CD4-positive, alpha-beta T cell treated with Interleukin-15 for 1 hour (primary cell): ENCODE results near the gene STK38L.

Experiments used
- DNase-seq: peaks from one replicate; pipeline ENCODE4 v3.0.0-alpha.2; 2020

Gene STK38L

DNA sequence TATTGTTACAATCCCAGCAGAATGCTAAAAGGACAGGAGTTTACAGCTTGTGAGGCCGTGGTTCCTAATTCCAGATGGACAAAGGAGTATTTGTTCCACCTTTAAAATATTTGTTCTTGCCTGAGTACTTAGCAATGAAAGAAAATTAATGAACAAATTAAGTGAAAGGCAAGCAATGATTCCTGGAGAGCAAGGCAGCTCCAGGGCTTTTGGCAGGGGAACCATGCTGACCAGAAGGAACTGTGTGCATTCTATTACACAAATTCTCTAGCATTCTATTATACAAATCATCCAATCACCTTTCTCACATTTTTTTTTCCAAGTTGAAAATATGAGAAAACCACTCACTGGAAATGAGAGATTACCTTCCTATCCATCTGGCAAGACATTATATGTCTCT is 86.8 kb downstream of the STK38L start:
- DNase-seq = no peak

DNA sequence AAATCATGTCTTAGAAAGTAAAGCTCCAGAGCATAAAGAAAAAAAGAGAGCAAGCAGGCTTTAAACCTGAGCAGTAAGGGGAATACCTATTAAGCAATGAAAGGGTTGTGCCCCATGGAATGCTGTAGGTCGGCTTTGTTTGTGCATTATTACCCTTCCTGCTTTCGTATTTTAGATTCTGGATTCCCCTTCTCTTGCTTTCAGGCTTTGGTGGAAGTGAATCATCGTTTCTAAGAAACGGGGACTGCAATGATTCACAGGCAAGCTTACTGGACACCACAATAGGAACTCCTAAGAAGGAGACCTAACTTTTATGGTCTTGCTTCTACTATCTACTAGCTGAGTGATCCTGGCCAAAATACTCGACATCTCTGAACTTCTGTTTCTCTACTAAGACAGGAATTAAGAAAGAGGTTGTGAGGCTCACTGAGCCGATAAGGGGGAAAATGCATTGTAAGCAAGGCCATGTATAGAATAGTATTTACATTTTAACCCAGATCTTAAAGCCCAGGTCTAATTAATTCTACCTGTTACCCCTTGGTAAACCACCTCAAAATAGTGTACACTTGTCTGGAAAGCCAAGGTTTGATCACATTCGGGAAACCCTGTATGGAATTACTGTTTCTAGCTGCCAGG is 87.3 kb downstream of the STK38L start:
- peak; percentile 18 for DNase-seq

DNA sequence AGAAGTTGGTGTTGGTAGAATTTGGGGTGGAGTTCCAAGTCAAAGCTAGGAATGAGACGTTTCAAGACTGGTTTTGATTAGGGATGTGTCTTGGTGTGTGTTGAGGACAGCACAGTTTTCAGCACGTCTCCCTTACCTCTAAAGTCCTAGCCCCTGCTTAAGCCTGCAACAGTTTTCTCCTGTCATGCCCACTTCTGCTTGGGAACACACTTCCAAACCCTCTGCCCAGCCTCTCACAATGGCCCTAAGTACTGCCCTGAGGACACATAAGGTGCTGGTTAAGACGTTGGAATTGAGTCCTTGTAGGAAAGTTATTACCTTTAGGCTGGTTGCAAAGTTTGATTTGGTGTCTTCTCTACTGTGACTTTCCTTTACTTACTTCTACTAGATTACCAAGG is 87.8 kb downstream of the STK38L start:
- DNase-seq = no peak

DNA sequence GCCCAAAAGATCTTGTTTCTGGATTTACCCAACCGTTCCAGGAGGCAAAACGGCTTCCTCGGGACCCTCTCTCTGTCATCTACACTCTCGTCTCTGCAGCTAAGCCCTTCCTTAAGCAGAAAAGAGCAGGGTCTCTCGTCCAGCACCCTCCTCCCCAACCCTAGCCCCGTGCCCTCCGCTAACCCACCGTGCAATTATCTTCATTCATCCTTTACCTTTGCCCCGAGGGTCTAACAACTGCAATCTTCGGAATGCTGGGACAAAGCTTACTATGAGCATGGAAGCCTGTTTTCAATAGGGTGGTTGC is 88.3 kb downstream of the STK38L start:
- no peak for DNase-seq

DNA sequence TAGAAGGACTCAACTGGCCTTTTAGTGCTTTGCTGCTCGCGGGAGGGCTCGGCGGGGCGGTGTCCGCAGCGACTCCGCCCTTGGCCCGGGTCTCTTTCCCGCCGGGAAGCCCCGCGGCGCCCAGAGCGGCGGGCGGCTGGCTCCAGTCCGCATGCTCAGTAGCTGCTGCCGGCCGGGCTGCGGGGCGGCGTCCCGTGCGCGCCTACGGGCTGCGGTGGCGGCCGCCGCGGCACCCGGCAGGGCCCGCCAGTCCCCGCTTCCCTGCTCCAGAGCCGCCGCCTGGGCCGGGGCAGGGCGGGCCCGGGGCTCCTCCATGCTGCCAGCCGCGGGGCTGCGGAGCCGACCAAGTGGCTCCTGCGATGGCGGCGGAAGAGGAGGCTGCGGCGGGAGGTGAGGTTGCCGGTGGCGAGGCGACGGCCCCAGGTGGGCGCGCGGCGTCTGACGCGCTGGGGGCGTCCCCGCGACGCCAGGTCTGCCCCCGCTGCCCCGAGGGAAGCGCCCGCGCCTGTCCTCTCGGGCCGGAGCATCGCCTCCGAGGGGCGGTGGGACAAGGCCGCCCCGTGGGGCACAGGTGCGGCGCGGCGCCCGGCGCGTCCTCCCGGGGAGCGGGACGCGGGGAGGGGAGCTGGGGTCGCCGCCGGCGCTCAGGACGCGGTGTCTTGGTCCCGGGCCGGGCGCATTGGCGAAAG is 88.8 kb downstream of the STK38L start, which contains the start of gene BMAL2:
Gene BMAL2, plus strand, starts transcription at position 123 of the 689 bp plus-strand sequence. Its CDS starts 237 bp downstream, at position 360.
- no peak for DNase-seq

DNA sequence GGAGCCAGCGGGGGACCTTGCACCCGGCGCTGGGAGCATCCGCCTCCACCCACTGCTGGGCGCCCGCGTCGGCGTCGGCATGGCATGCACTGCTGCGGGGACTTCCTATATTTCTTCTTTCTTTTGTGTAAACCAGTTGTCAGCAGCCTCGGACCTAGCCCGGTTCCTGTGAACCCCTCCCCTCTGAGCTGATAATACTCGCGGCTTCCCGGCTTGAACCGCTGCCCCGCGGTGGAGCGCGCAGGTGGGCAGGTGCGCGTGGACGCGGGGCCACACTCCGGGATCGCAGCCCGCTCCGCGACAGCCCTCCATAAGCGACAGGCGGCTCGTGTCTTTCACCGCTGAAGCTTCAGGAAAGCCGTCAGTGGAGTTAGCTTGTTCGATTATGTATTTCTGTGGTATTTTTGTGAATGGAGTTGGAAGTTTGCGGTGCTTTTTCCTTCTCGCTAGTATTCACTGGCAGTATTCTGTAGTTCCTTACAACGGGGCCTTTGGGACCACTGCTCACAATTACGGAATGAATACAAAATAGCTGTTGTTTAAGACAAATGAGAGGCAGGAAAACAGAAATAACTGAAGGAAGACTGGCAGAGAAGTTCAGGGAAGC is 89.4 kb downstream of the STK38L start:
- peak; percentile 51 for DNase-seq

DNA sequence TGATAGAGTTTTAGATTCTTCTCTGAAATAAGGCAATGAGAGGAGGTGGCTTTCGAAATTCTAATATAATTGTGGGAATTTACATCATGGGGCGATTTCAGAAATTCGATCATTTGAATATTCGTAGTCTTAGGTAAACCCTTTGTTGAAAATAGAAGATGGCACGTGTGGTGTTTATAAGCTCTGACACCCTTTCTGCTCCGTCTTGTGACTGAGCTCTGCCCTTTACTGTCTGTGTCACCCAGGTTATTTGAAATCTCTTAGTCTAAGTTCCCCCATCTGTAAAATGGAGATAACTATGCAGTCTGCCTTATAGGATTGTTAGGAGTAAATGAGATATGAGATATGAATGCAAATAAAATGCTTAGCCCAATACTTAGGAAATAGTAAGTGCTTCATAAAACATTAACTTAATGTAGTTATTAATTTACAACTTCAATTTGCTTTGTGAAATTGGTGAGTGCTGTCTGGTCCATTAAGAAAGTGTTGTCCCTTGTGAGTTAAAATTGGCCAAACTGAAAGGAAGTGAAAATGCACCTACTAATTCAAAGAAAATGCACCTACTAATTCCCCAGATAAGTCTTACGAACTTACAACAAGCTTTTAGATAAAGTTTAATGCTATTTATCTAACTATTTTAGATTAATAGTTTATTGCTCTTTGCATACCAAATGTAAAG is 90.1 kb downstream of the STK38L start:
- no peak for DNase-seq

DNA sequence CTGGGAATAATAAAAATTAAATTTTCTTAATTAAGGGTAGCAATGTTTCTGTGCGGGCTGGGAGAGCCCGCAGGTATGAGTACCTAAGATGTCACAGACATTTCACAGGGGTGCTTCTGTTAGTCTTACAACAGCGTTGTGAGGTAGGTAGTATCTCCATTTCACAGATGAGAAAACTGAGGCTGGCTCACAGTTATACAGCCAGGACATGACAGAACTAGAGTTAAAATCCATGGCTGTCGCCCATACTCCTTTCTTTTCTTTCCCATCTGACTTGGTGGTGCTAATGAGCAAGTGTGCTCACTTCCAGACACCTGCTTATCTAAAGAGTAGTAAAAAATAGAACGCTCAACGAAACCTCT is 90.6 kb downstream of the STK38L start:
- DNase-seq = no peak

DNA sequence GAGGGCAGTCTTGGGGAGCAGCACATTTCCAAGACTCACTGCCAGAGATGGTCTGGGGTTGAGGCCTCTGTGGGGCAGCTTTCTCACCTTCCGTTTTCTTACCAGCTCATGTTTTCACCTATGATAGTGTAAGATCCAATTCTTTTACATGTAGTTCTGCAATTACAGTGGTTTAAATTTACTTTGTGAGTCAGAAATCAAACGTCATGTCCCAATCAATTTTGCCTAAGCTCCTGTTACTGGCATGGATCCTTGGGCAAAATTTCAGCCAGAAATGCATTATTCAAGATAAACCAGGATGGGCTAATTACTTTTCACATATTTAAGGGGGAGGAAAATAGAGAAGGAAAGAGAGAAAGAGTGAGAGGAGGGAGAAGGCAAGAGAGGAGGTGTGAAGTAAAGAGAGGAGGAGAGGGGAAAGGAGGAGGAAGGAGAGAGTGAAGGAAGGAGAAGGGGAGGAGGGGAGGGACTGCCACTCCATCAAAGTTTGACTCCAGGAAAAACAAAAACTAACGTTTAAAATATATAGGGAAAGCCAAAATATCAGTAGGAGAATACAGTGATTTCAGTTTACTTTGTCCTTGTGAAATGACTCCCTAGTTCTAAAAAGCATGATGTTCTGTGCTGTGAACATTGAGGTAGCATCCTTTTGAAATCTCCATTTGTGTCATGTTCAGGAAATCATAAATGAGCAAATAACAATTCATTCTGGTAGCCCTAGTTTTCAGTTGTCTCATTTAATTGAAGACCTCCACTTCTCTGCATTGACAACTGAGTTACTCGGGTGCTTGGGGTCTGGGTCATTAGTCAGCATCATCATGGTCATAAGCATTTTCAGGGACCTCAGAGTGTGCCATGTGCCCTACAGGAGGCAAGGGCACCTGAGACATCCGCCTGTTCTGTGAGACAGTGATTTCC is 91.5 kb downstream of the STK38L start:
- no peak for DNase-seq

DNA sequence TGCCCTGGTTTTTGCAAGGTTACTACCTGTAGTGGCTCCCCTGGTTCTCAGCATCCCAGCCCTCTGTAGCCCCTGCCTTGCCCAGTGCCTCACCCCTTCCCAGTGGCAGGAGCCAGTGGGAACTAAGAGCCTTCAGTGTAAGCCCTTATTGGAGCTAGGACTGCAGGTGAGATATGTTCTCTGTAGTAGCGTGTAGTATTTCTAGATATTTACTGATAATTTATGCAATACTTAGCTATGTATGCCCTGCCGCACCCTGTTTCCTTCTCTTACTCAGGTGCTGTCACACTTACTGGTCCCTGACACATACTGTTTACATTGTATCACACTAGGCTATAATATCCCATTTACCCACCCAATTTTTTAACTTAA is 92.2 kb downstream of the STK38L start:
- no peak for DNase-seq

DNA sequence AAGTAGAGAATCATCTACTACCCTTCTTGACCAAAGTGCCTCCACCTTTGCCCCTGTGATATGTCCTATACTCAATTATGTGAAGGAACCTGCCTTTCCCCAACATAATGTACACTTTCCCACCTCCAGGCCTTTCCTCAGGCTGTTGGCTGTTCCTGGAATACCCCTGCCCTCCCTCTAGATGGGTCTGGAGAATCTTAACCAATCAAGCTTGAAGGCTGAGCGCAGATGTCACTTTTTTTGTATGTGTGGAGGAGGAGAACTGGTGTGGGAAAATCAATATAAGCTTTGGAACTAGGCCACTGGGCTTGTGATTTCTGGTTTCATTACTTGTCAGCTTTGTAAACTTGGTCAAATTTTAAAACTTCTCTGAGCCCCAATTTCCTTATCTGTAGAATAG is 93.3 kb downstream of the STK38L start:
- DNase-seq = no peak

DNA sequence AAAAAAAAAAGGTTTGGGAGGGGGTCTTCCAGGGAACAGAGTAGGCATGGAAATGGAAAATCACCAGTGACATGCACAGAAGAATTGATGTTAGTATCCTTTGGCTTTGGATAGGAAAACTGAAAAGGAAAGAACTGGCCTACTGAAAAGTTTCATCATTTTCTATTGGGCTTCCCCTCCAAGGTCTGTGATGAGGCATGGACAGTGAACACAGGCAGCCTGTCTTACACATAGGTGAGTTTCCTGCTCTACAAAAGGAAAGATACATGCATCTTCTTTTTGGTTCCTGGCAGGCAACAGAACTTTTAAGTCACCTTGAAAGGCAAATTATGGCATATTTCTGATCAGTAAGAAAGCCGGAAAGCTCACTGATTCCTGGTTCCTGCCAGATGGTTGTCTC is 94.4 kb downstream of the STK38L start:
- no peak for DNase-seq

DNA sequence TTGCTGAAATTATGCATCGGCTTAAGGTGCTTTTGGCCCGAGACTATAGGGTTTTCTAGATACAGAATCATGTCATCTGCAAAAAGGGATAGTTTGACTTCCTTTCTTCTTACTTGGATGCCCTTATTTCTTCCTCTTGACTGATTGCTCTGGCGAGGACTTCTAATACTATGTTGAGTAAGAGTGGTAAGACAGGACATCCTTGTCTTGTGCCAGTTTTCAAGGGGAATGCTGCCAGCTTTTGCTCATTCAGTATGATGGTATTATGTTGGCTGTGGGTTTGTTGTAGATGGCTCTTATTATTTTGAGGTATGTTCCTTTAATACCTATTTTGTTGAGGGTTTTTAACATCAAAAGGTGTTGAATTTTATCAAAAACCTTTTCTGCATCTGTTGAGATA is 96.9 kb downstream of the STK38L start:
- DNase-seq = no peak

DNA sequence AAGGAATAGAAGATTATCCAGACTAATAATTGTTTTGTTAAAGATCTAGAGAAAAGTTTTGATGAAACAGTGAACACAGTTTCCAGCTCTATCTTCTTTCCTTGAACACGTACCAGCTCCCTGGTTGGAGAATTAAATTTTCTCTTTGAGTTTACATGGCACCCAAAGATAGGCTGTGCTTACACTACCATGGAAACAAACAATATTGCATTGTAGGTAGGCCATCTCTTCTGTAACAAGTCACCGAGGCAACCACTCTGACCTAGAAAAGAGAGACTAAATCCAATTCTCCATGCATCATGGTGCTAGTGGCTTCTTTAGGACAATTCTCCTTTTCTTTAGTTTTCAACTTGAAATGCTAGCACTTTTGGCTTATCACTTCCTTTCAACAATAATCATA is 98.5 kb downstream of the STK38L start:
- no peak for DNase-seq

DNA sequence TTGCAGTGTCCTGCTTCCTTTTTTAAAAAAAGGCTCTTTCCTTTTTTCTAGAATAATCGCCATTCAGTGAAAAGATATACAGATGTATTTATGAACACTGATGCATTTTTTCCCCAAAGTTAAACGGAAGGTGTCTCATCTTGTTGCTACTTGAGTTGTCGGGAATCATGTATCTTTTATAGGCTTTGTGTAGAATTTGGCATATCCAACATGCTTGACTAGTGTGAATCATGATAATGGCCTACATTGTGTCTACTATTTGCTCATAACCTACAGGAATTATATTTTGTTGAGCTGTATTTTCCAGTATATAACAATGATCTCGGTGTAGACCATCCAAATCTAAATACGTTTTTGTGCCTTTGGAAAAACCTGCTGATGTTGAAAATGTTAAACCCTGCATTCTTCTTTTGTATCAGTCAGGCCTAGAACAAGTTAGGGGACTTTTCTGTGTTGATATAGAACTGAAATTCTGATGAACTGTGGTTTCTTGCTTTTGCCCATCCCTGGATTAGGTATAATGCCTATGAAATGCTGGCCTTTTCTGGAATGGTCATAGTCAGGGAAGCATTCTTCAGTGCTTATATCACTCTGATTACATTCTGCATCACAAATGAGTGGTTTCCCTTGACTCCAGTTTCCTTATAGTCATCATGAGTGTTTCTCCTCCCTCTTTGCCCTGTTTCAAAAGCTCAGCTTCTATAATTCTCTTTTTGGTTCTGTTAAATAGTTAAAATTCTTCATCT is 99.3 kb downstream of the STK38L start:
- no peak for DNase-seq

DNA sequence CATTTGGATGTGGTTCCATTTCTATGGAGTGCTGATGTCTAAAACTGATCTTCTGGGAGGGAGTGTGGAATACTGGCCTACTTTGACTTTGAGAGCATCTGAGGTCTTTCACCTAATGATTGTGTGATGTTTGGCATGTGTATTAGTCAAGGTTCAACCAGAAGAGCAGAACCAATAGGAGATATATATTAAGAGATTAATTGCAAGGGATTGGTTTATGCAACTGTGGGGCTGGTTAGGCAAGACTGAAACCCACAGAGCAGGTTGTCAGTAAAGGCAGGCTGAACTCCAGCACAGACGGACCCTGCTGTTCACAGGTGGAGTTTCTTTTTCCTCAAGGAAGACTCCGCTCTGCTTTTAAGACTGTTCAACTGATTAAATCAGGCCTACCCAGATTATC is 100.2 kb downstream of the STK38L start:
- DNase-seq = no peak

DNA sequence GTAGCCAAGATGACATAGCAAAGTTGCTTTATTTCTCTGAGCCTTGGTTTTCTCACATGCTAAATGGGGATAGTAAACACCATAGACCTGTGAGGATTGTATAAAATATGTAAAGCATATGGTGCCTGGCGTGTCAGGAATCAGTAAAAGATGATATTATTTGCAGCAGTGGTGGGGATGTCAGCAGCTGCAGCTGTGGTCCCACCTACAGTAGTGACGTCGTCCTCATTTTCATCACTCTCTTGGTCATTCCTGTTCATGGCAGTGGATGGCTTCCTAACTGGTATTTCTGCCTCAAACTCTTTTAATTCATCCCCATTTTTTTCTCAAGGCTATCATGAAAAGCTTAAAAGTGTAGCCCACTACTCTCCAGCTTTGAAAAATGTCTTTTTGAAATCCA is 100.7 kb downstream of the STK38L start:
- DNase-seq = no peak

DNA sequence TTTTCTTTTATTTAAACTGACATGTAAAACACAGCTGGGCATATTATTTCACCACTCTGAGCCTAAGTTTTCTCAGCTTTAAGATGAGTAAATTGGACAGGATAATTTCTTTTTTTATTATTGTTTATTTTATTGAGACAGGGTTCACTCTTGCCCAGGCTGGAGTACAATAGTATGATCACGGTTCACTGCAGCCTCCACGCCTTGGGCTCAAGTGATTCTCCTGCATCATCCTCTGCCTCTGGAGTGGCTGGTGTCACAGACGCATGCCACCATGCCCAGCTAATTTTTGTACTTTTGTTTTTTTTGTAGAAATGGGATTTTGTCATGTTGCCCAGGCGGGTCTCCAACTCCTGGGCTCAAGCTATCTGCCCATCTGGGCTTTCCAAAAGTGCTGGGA is 101.3 kb downstream of the STK38L start:
- DNase-seq = no peak

DNA sequence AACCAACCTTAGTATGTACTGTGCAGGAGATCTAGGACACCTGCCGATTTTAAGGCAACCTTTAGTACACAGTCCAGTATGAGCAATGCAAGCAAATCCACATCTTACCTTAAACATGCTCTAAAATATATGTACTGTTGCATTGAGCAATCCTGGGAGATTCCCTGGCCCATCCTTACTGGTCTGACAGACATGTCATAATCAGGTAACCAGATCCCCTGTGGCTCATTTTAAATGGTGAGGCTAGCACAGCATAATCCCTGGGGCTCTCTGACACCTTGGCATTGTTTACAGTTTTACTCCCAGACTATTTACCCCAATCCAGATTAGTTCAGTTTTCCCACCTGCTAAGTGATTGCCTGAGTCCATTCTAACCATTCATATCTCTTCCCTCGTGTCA is 103.7 kb downstream of the STK38L start:
- DNase-seq = no peak

DNA sequence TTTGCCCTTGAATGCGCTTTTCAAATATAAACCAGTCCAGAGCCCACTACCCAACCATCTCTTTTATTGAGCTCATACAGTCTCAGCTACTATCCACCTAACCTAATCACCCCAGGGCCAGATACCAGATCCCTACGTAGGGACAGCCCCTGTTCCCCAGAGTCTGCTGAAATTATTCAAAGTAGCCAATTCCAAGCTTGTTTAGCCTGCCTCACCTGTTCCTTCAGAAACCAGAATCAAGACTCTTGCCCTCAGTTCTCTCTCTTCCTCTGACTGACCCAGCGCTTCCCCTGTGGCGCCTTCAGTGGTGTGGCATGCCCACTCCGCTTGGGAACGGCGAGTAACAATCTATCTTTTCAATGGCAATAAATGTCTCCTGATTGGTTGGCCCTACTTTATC is 107.4 kb downstream of the STK38L start:
- DNase-seq = no peak

DNA sequence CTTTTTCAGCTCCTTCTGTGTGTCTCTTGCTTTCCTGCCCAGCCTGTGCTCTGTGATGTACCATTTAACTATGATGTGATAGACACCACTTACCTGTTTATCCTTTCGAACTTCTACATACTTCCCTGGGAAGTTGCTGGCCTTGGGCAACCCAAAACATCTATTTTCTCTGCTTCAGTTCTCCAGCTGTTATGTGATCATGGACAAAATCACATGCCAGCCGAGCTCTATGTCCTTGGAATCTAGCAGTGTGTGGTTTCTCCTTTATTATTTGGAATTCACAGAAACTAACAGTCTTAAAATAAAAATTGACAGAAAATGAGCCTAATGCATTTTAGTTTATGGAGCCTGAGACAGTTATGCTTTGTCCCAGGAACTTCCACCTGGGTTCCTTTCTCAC is 111.4 kb downstream of the STK38L start:
- no peak for DNase-seq

DNA sequence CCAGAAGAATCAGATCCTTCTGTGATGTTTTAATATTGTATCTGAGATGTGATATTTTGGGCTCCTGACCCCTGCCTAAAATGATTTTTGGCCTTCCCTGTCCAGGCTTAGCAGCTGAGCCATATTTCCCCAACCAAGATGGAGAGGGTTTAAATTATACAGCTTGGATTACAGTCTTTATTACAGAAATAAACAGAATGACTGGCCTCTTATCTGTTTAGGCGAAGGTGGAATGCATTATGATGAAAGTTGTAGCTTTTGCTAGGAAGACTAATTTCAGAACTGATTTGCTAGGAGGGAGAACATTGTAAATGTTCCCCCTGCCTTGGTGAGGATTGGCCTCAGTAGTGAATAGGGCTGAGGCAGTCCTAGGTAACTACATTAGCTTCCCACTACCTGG is 111.9 kb downstream of the STK38L start:
- no peak for DNase-seq
